22Rv1 (cell line): ENCODE data around the gene OSCP1.

ENCODE experiments used
- H3K27ac ChIP-seq: fragments of 450-650 bp; 2 replicates; pipeline ENCODE4 v1.5.1; 2017
- CTCF ChIP-seq: fragments of 450-650 bp; IDR thresholded peaks from 2 replicates; pipeline ENCODE4 v1.5.1; 2017; ENCODE audit warnings: mild to moderate bottlenecking
- ZFX ChIP-seq: fragments of 450-650 bp; IDR thresholded peaks from 2 replicates; pipeline ENCODE4 v1.6.1; 2017; ENCODE audit warnings: antibody characterized with exemption, borderline replicate concordance

The OSCP1 gene

GRCh38 chr1:36401602-36402503 is 48.4 kb downstream of the OSCP1 start:
- no peak overlapping the region for H3K27ac ChIP-seq
- no peak for TF ChIP-seq CTCF
- TF ChIP-seq ZFX, result no peak

GRCh38 chr1:36400825-36401601 is 49.2 kb downstream of the OSCP1 start:
- no peak for TF ChIP-seq CTCF
- TF ChIP-seq ZFX, result no peak
- H3K27ac ChIP-seq, result no peak overlapping the region

- TF ChIP-seq ZFX (no peak), CTCF (no peak)
- no peak overlapping the region for H3K27ac ChIP-seq
Measured at GRCh38 chr1:36400514-36400824, 49.8 kb downstream of the OSCP1 start.

- TF ChIP-seq ZFX (no peak), CTCF (no peak)
- peak overlapping the region; percentile 79 for H3K27ac ChIP-seq
Measured at GRCh38 chr1:36398370-36398977, 51.8 kb downstream of the OSCP1 start.

GRCh38 chr1:36397378-36398230 is 52.6 kb downstream of the OSCP1 start, which contains the start of gene LSM10:
LSM10 (minus strand) TSS chr1:36397908; CDS start chr1:36394129, 3,779 bp downstream.
- no peak for TF ChIP-seq CTCF
- no peak for TF ChIP-seq ZFX
- peak within 1 kb of the TSS; percentile 79 for H3K27ac ChIP-seq

GRCh38 chr1:36397083-36397377 is 53.2 kb downstream of the OSCP1 start:
- peak overlapping the region; percentile 79 for H3K27ac ChIP-seq
- no peak for TF ChIP-seq ZFX
- TF ChIP-seq CTCF, result no peak
